Muscle layer of colon (tissue), 2 donors: ENCODE results near the gene ACSM2B.
"Not testable (repeated sequence)": the region's sequence is repeated elsewhere in the genome, so short reads cannot be mapped to it uniquely, and the experiment has no call there.

Experiments used
- H3K27ac ChIP-seq: one replicate; pipeline ENCODE4 v1.7.0; 2013; ENCODE audit warnings: low read depth, mild to moderate bottlenecking, low read length, moderate library complexity
- H3K27me3 ChIP-seq, 2 donors: one replicate each; pipeline ENCODE4 v1.7.0; 2013; ENCODE audit warnings: low read length in 2 of 2, mild to moderate bottlenecking in 2 of 2; ENCODE audit not compliant: insufficient read depth in 2 of 2, control insufficient read depth in 1 of 2
- H3K36me3 ChIP-seq: one replicate; pipeline ENCODE4 v1.7.0; 2013; ENCODE audit warnings: mild to moderate bottlenecking, low read length; ENCODE audit not compliant: insufficient read depth
- H3K4me1 ChIP-seq: one replicate; pipeline ENCODE4 v1.7.0; 2013; ENCODE audit warnings: mild to moderate bottlenecking, low read length; ENCODE audit not compliant: insufficient read depth
- H3K4me3 ChIP-seq, 2 donors: one replicate each; pipeline ENCODE4 v1.7.0; 2013; ENCODE audit warnings: low read length in 2 of 2, low read depth in 1 of 2, mild to moderate bottlenecking in 1 of 2, moderate library complexity in 1 of 2
- H3K9ac ChIP-seq: one replicate; pipeline ENCODE4 v1.7.0; 2013; ENCODE audit warnings: low read length
- H3K9me3 ChIP-seq: one replicate; pipeline ENCODE4 v1.7.0; 2013; ENCODE audit warnings: mild to moderate bottlenecking, low read length
- donor health status: abdominal sarcoma.
- donor health status: Adenocarcinoma of cecum.

Gene ACSM2B

DNA sequence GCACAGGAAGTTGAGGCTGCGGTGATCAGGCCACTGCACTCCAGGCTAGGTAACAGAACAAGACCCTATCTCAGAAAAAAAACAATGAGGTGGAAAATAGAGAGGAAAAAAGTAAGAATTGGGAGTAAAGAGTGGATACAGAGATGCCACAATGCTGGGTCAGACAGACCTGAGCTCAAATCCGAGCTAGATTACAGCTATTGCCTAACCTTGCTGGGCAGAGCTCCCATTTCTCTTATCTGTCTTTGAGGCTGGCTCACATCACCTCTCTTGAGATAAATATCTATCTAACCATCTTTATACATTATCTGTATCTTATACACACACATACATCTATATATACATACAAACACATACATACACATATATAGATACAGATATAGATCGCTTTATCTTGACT, 59.0 kb downstream of the ACSM2B start:
- H3K36me3 ChIP-seq, result no peaks in the 10 kb centered on the region
- no peak overlapping the region for H3K9ac ChIP-seq
- H3K27ac ChIP-seq, result no peak overlapping the region
- no peaks in the 10 kb centered on the region for H3K27me3 ChIP-seq
- H3K4me3 ChIP-seq, result no peak overlapping the region
- no peaks in the 10 kb centered on the region for H3K9me3 ChIP-seq
- H3K4me1 ChIP-seq, result no peaks in the 10 kb centered on the region

DNA sequence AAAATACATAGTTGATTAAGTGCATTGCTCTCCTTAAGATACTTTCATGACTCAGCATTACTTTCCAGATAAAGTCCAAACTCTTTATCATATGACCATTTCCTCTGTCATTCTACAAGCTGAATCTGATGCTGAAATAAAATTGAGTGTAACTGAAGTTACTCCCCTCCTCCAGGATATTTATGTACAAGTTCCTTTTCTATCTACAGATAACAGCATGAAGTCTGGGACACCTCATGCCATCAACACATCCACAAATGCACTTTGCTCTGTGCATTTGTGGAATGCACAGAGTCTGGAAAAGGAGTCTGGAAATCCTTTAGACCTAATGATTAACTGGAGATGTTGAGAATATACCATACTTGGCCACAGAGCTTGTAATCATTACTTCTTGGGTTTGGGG, 60.5 kb downstream of the ACSM2B start:
- no peaks in the 10 kb centered on the region for H3K27me3 ChIP-seq
- no peaks in the 10 kb centered on the region for H3K4me1 ChIP-seq
- no peaks in the 10 kb centered on the region for H3K36me3 ChIP-seq
- H3K4me3 ChIP-seq, result no peak overlapping the region
- H3K27ac ChIP-seq, result no peak overlapping the region
- no peaks in the 10 kb centered on the region for H3K9me3 ChIP-seq
- no peak overlapping the region for H3K9ac ChIP-seq

DNA sequence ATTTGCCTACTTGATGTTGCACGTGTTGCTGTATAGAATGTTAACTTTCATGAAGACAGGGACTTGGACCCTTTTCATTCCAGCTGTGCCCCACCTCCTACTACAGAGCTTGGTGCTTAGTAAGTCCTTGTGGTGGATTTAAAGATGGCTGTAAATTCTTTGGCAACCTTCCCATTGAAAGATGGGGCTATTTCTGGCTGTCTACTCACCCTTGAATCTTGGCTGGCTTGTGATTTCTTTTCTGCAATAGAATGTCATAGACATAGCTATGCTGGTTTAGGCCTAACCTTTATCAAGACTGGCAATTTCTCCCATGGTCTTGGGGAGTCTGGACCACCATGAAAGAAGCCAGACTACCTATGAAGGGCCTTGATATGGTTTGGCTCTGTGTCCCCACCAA, 65.8 kb downstream of the ACSM2B start:
- Histone ChIP-seq H3K4me1 (no peaks in the 10 kb centered on the region), H3K4me3 (no peak overlapping the region), H3K36me3 (no peaks in the 10 kb centered on the region), H3K9me3 (no peaks in the 10 kb centered on the region), H3K27ac (no peak overlapping the region), H3K9ac (no peak overlapping the region), H3K27me3 (no peaks in the 10 kb centered on the region)

DNA sequence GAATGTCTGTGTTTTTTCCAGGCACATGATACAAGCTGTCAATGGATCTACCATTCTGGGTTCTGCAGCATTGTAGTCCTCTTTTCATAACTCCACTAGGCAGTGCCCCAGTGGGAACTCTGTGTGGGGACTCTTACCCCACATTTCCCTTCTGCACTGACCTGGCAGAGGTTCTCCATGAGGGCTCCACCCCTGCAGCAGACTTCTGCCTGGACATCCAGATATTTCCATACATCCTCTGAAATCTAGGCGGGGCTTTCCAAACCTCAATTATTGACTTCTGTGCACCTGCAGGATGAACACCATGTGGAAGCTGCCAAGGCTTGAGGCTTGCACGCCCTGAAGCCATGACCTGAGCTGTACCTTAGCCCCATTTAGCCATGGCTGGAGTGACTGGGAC, 68.9 kb downstream of the ACSM2B start:
- Histone ChIP-seq H3K4me1 (no peaks in the 10 kb centered on the region), H3K36me3 (no peaks in the 10 kb centered on the region), H3K27me3 (no peaks in the 10 kb centered on the region), H3K27ac (no peak overlapping the region), H3K4me3 (no peak overlapping the region), H3K9ac (no peak overlapping the region), H3K9me3 (no peaks in the 10 kb centered on the region)

DNA sequence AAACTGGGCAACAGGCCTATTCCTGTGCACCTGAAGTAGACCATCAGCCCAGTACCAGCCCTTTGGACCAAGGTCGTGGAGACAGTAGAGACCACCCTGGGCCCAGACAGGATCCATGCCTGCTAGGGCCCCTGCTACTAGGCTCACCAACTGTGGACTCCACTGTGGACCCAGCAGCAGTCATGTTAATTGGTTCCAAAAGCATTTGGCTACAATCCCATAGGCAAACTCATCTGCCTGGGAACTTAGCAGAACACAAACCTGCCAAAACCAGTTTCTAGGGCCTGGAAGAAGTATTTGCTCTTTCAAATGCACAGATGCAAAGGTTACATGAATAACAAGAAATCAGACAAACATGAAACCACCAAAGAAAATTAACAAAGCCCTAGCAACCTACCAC, 71.7 kb downstream of the ACSM2B start:
- Histone ChIP-seq H3K9me3 (no peaks in the 10 kb centered on the region), H3K27me3 (no peaks in the 10 kb centered on the region), H3K27ac (no peak overlapping the region), H3K36me3 (no peaks in the 10 kb centered on the region), H3K4me3 (no peak overlapping the region), H3K9ac (no peak overlapping the region), H3K4me1 (no peaks in the 10 kb centered on the region)

DNA sequence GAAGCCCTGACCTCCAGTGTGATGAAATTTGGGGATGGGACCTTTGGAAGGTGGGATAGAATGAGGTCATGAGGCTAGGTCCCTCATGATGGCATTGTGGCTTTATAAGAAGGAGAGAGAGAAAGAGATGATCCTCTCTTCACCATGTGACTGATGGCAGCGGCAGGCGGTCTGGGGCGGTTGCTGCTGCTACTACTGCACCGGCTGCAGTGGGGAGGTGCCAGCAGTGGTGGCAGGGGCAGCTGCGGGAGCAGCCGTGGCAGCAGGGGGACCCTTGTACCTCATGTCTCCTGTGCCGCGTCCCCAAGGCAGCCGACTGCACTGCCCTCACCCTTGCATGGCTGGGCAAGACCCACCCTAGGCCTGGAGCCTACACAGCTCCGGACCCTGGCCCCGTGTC, 84.7 kb downstream of the ACSM2B start:
- H3K4me3 ChIP-seq, H3K27me3 ChIP-seq, H3K4me1 ChIP-seq, H3K36me3 ChIP-seq, H3K9ac ChIP-seq, H3K27ac ChIP-seq, H3K9me3 ChIP-seq: not testable (repeated sequence)

DNA sequence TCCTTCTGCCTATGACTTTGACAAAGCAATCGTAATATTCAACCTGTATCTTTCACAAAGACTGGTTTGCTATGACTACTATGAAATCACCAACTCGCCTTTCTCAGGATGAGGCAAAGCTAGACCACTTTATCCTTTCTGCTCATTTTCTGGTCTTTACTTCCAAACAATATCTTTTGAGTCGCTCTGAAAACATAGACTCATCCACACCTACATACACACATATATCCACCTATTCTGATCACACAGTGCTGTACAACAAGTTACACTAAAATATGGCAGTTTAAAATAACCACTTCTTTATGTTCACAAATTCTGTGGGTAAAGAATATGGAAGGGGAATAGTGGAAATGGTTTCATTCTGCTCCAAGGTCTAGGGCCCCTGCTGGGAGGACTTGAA, 85.2 kb downstream of the ACSM2B start:
- not testable (repeated sequence) for H3K27me3 ChIP-seq, H3K27ac ChIP-seq, H3K36me3 ChIP-seq, H3K4me1 ChIP-seq, H3K9me3 ChIP-seq, H3K9ac ChIP-seq, H3K4me3 ChIP-seq
